ENCODE data around the gene CLASP1.
"Not testable (repeated sequence)": the region's sequence is repeated elsewhere in the genome, so short reads cannot be mapped to it uniquely, and the experiment has no call there.

The CLASP1 gene

DNA sequence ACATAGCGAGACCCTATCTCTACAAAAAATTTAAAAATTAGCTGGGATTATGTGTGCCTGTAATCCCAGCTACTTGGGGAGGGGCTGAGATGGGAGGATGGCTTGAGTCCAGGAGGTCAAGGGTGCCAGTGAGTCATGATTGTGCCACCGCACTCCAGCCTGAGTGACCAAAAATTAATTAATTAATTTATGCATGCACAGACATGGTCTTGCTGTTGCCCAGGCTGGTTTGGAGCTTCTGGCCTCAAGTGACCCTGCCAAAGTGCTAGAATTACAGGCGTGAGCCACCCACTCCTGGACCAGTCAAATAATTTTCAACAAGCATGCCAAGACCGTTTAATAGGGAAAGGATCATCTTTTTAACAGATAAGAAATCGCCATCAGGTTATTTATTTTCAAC is 306.5 kb downstream of the CLASP1 start:
- no peak for DNase-seq

DNA sequence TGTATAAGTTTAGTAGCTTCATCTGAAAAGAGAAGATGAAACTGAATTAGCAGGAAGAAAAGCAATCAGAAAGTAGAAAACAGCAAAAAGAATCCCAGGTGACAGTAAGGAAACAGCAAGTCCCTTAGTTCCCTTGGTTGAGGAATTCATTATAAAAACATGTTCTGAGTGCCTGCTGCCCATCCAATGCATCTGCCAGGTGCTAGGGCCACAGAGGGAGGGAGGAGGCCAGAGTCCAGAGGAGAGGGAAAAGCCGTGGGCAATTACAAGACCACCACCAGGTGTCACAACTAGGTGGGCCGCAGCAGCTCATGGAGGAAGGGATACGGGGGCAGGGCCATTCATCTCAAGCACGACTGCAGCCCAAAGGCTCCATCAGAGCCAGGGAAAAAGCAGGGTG is 308.3 kb downstream of the CLASP1 start:
- DNase-seq, result no peak

DNA sequence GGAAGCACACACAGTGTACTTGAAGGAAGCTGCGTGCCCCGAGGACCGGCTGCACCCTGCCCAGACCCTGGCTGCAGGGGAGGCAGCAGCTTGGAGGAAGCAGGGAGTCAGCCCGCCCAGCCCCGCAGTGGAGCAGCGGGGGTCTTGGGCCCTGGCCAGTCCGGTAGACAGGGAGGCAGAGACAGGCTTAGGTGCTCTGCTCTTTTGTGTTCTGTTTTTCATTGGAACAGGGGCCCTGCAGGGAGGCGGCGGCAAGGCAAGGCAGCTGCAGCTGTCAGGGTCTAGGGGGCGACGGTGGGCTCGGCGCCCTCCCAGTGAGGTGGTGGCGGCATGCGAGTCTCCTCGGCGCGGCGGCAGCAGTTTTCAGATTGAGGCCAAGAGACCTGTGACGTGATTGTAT is 311.0 kb downstream of the CLASP1 start:
- DNase-seq, result no peak

DNA sequence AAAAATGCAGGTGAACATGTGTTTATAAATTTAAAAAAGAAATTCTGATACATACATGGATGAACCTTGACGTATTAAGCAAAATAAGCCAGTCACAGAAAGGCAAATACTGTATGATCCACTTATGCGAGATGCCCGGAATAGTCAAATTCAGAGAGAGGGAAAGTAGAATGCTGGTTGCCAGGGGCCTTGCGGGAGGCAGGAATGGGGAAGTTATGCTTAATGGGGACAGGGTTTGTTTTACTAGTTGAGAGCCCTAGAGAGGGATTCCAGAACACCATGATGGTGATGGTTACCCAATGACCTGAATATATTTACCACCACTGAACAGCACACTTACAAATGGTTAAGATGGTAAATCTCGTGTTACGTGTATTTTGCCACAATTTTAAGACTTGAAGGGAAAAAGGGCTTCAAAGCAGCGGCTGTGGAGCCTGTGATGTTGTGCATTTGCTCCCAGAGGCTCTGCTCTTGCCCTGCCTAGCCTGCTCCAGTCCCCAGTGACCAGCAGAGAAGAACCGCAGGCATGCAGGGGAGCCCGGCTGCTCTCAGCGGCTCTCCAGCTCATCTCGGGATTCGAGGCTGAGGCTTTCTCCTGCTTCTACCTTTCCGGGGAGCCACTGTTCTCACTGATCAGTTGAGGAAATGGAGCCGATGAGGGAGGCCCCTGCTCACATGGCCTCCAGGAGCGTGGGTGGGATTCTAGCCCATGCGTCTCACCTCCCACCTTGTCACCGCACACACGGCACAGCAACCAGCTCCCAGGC is 312.6 kb downstream of the CLASP1 start:
- DNase-seq, result peak; percentile 58

DNA sequence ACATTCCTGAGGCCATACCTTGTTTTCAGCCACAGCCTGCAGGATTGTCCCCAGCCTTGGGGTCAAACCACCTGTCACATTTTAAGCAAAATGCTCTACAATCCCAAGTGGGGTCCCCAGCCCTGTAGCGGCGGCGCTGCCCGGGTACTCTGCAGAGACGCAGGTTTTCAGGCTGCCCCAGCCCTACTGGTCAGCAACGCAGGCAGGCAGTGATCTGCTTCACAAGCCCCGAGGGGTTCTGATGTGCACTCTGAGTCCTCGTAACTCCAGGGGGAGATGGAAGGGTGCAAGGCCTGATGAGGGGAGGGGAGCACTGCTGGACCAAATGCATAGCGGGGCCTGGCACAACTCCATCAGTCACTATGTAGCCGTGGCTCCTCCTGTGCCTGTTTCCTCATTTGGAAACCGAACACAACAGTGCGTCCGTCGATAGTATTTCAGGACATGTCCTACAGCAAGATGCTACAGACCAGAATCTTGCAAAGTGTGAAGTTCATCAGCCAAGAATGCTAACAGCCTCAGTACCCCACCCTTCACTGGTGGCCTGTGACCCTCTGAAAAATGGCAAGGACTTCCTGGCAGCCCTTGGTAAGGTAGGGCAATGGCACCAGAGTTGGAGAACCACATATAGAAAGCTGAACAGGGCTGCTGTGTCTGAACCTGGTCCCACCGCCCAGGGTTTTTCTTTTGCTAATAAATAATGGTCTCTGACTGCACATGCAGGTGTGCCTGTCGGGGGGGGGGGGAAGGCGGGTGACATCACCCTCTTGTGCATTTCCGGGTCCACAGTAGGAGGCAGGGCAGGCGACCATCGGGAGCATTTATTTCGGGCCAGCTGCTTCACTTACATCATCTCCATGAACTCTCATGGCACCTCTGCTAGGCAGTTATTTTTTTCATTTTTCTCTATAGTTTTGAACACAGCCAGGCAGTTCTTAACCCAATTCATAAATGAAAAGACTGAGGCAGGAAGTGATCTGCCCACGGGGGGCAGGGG is 313.7 kb downstream of the CLASP1 start:
- peak; percentile 93 for DNase-seq

DNA sequence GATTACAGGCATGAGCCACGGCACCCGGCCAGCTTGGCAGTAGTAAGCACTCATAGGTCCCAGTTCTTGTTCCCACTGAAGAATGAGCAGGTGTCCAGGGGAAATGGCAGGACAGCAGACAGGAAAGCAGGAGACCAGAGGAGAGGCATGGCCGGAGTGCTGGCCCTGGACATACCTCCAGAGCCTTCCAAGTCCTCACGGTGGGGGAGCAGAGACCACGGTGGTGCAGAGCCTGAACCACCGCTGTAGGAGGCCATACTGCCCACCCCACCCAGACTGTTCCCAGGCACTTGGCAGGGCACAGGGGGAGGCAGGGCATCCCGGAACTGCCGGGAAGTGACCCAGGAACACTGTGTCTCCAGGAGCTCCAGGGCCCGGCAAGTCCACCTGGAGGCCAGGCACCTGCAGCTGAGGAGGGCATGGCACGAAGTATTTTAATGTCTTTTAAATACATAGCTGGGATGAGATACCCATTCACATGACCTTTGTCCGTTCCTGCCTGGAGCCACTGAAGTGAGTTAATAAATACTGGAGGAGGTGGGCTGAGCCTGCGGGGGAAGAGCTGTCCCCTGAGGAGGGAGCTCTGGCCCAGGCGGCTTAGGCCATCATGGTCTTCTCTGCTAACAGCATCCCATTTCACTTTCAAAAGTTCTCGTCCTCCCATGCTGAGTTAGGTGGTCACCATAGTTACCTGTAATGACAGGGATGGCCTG is 314.5 kb downstream of the CLASP1 start:
- DNase-seq, result peak; percentile 63

DNA sequence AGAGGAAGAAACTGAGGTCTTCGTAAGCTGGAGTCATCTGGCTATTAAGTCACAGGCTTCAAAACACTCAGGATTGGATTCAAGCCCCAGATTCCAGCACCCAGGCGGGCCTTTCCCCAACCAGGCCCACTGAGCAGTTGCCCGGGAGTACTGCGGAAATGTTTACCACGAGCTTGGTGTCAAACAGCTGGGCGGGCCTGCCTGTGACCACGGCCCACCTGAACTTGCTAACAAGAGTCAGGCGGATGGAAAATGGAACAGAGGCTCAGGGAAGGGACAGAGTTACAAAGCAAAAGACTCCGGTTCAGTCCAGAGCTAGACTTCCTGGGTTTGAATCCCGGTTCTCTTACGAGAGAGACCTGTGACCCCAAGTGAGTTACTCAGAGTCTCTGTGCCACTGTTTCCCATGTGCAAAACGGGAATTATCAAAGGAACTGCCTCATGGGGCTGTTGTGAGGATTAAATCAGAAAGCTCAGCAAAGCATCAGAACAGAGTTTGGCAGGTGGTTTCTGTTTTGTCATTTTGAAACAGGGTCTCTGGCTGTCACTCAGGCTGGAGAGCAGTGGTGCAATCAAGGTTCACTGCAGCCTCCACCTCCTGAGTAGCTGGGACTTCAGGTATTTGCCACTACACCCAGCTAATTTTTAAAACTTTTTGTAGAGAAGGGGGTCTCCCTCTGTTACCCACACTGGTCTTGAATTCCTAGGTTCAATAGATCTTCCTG is 315.3 kb downstream of the CLASP1 start:
- no peak for DNase-seq

DNA sequence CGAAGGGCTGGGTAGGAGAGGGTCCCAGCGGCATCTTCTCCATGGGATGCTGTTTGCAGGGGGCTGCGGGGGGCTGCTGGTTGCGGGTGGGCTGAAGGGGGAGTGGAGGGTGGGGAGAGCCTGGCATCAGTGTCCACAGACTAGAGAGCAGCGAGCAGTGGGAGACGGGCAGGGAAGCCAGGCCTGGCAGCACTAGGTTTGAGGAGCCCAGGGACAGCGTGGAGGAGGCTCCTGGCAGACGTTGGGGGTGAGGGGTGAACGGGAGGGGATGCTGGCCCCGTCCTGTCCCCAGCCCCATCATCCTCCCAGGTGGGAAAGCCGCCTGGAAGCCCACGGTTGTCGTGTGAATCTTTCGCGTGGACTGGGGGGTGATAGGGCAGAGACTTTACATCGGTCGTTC is 316.0 kb downstream of the CLASP1 start:
- DNase-seq, result no peak

DNA sequence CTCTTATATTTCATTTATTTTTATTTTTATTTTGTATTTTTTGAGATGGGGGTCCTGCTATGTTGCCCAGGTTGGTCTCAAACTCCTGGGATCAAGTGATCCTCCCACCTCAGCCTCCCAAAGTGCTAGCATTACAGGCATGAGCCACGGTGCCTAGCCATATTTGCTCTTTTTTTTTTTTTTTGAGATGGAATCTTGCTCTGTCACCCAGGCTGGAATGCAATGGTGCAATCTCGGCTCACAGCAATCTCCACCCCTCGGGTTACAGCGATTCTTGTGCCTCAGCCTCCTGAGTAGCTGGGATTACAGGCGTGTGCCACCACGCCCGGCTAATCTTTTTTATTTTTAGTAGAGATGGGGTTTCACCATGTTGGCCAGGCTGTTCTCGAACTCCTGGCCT is 317.9 kb downstream of the CLASP1 start:
- not testable (repeated sequence) for DNase-seq

DNA sequence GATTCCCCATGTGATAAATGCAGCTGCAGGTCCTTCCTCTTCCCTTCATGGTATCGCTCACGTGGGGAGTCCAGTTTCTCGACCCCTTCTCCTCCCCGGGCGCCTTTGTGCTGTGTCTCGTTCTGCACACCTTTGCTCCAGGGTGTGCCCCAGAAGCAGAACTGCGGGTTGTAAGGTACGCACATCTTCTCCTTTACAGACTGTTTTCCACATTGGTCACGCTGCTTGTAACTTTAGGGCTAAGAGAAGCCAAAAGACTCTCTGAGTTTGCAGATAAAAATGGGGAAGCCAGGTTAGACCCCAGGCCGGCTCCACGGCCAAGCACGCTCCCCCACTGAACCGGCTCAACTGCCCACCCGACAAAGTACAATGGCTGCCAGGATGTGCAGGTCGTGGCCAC is 318.3 kb downstream of the CLASP1 start:
- no peak for DNase-seq

DNA sequence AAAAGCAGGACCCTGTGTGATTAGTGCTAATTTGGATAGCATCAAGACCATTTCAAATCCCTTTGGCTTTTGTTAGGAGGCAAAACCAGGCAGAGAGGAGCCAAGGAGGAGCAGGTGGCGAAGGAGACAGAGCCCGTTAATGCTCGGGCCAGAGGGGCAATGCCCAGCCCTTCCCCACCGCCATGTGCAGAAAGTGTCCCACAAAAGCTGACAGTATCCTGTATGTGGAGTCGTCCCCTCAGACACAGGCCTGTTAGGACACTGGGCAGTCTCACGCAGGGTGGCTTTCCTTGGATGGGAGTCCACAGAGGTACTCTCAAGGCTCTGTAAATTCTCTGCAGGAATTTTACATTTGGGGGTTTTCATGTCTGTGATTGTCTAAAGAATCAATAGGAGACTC is 319.5 kb downstream of the CLASP1 start:
- DNase-seq, result no peak

DNA sequence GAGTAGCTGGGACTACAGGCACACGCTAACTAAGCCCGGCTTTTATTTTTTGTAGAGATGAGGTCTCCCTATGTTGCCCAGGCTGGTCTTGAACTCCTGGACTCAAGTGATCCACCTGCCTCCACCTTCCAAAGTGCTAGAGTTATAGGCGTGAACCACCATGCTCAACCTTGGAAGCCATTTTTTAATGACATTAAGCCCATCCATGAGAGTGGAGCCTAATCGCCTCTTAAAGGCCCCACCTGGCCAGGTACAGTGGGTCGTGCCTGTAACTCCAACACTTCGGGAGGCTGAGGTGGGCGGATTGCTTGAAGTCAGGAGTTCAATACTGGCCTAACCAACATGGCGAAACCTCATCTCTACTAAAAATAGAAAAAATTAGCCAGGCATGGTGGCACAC is 322.6 kb downstream of the CLASP1 start:
- DNase-seq, result no peak

DNA sequence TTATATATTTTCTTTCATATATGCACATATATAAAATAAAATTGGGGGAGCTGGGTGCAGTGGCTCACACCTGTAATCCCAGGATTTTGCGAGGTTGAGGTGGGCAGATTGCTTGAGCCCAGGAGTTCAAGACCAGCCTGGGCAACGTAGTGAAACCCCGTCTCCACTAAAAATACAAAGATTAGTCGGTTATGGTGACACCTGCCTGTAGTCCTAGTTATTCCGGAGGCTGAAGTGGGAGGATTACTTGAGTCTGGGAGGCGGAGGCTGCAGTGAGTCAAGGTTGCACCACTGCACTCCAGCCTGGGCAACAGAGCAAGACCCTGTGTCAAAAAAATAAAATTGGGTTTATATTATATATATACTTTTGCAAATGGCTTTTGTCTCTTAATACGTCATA is 324.7 kb downstream of the CLASP1 start:
- DNase-seq, result no peak

DNA sequence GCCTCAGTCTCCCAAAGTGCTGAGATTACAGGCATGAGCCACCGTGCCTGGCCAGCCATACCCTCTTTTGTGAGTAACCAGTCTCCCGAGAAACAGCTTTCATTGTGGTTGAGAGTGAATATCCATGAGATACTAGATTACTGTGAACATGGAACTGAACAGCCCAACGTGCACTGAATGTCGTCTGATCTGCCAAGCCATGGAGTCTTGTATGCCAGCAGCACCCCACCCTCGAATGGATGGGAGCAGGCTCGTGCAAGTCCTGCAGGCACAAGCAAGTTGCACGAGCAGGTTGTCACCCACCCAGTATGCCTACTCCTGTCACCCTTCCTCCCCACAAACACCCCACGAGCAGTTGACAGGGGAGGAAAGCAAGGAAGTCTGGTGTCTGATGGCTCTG is 327.8 kb downstream of the CLASP1 start:
- no peak for DNase-seq

DNA sequence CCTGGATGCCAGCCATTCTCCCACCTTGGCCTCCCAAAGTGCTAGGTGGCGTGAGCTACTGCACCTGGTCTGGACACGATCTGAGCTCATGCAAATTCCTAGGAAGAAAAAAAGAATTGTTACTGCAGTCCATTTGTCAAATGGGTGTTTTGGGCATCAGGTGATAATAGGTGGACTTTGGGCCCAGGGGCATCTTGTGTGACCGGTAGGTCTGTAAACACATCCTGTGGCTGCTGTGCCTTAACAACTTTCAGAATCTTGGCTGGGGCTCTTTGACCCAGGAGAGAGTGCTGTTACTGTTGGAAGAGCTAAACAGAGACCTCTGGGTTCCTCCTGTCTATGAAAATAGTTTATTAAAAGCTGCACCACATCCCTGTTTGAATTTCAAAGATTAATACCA is 329.3 kb downstream of the CLASP1 start:
- no peak for DNase-seq

DNA sequence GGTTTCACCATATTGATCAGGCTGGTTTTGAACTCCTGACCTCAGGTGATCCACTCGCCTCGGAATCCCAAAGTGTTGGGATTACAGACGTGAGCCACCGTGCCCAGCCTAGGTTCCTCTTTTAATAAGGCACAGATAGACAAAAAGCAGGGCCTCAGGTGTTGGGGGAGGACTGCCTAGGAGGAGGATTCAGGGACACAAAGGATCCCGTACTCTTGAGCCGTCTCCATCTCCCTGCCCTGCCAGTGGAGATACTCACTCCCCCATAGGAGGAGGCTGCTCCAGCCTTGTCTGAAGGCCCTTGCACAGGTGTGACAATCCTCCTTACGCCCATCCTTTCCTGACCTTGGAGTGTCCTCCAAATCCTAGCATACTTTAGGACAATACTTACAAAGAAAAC is 332.3 kb downstream of the CLASP1 start:
- DNase-seq, result no peak

DNA sequence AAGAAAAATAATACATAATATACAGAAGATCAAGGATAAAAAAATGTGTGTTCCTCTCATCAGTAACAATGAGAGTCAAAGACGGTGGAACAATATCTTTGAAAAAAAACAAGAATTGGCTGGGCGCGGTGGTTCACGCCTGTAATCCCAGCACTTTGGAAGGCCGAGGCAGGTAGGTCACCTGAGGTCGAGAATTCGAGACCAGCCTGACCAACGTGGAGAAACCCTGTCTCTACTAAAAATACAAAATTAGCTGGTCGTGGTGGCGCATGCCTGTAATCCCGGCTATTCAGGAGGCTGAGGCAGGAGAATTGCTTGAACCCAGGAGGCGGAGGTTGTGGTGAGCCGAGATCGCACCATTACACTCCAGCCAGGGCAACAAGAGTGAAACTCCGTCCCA is 335.6 kb downstream of the CLASP1 start:
- not testable (repeated sequence) for DNase-seq

DNA sequence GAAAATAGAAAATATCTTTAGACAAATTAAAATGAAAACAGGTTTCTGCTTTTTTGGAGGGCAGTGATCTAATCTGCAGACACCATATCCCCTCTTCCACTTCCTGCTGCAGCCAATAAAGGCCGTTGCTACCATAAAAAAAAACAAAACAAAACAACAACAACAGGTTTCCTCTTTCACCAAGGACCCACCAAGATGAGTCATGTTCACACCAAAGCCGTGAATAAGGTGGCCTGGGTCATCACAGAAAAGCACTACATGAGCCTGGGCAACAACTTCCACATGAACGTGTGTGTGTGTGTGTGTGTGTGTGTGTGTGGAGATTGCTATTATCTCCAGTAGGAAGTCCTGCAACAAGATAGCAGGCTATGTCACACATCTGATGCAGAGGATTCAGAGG is 339.5 kb downstream of the CLASP1 start:
- peak; percentile 90 for DNase-seq

DNA sequence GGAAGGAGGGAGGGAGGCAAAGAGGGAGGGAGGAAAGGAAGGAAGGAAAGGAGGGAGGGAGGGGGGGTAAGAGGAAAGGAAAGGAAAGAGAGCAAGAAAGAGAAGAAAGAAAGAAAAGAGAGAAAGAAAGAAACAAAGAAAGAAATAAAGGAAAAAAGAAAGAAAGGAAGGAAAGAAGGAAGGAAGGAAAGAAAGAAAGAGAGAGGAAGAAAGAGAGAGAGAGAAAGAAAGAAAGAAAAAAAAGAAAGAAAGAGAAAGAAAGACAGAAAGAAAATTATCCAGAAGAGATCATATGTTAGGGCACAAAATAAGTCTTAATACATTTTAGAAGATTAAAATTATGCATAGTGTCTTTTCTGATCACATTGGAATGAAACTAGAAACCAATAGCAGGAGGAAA is 339.9 kb downstream of the CLASP1 start:
- no peak for DNase-seq

DNA sequence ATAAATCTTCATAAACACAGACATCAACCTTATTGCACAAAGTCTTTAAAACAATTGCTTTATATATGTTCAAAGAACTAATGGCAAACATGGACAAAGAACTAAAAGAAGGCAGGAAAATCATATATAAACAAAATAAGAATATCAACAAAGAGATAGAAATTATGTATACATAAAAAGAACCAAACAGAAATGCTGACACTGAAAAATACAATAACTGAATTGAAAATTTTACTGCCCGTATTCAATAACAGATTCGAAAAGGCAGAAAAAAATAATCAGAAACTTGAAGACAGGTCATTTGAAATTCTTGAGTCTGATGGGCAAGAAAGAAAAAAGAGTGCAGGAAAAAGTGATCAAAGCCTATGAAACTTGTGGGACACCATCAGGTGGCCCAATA is 342.2 kb downstream of the CLASP1 start:
- DNase-seq, result no peak

DNA sequence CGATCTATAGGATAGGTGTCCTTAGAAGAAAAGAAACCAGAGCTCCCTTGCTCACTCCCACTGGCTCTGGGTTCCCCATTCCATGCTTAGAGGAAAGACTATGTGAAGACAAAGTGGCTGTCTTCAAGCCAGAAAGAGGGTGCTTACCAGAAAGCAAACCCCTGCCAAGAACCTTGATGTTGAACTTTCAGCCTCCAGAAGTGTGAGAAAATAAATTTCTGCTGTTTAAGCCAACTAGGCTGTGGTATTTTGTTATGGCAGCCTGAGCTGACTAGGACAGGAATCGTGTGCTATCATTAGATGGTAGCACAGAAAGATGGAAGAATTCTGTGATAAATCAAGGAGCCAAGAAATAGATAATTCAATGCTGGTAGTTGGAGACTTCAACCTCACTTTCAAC is 344.3 kb downstream of the CLASP1 start:
- DNase-seq, result no peak

DNA sequence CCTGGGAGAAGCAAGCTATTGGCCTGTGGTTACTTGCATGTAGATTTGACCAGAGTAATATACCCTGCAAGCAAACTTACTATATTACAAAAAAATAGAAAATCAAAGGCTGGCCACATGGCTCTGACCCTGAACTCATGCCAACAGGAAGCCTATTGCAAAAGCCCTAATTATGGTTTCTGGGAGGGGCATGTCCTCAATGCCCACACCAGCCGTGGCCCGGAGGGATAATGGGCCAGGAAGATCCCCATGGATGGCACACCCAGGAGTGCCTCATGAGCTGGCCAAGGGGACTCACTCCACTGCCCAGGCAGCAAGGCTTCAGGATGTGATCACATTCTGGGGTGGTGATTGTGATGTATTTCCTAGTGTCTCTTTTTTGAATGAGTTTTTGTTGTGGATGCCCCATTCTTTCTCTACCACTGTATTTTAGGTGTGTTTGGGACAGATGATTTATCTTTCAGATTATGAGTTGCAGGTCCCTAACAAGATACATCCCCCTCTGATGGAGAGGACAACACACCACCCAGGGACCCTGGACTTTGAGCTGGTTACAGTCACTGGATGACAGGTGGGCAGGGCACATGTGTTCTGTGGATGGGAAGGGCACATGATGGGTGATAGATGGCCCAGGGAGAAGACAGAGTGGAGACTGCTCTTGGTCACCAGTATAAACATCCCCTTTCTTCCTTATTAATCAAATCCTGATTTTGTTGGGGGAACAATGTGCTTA is 345.6 kb downstream of the CLASP1 start:
- no peak for DNase-seq

All from DMS53 (cell line).